Measurements from ENCODE around the gene DUOX2. TPM values are rescaled to one million over a fixed set of nuclear protein-coding genes. Genes with fewer than 3 reads are reported as not detected.
"Not testable (repeated sequence)": the region's sequence is repeated elsewhere in the genome, so short reads cannot be mapped to it uniquely, and the experiment has no call there.

The DUOX2 gene
- total RNA-seq, 1 donor from 2014 or later, result not detected

DNA sequence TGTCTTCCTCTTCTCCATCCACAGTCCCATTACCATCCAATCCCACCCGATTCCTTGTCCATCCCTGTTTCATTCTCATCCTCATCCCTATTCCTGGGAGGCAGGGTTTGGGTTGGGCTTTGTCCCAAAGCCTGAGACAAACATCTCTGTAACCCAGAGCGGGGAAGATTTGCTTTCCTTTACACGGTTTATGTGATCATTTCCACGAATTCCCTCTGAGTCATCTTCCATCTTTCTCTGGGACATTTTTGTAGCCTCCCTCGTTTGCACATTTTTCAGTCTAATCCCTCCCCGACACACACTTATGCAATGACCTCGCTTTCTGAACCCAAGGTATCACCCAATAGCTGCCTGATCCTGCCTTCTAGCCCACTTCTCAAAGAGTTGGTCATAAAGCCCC lies 22.8 kb downstream of the DUOX2 start:
- no peak for DNase-seq (ENCODE audit: low read depth)
- TF ChIP-seq, protein P1, sequence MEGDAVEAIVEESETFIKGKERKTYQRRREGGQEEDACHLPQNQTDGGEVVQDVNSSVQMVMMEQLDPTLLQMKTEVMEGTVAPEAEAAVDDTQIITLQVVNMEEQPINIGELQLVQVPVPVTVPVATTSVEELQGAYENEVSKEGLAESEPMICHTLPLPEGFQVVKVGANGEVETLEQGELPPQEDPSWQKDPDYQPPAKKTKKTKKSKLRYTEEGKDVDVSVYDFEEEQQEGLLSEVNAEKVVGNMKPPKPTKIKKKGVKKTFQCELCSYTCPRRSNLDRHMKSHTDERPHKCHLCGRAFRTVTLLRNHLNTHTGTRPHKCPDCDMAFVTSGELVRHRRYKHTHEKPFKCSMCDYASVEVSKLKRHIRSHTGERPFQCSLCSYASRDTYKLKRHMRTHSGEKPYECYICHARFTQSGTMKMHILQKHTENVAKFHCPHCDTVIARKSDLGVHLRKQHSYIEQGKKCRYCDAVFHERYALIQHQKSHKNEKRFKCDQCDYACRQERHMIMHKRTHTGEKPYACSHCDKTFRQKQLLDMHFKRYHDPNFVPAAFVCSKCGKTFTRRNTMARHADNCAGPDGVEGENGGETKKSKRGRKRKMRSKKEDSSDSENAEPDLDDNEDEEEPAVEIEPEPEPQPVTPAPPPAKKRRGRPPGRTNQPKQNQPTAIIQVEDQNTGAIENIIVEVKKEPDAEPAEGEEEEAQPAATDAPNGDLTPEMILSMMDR (conservative IDR thresholded peaks at IDR 0.05; ENCODE audit: low read depth, low read length), result no peak
- no peak overlapping the region for H3K4me3 ChIP-seq (ENCODE audit: low read depth, low read length)

DNA sequence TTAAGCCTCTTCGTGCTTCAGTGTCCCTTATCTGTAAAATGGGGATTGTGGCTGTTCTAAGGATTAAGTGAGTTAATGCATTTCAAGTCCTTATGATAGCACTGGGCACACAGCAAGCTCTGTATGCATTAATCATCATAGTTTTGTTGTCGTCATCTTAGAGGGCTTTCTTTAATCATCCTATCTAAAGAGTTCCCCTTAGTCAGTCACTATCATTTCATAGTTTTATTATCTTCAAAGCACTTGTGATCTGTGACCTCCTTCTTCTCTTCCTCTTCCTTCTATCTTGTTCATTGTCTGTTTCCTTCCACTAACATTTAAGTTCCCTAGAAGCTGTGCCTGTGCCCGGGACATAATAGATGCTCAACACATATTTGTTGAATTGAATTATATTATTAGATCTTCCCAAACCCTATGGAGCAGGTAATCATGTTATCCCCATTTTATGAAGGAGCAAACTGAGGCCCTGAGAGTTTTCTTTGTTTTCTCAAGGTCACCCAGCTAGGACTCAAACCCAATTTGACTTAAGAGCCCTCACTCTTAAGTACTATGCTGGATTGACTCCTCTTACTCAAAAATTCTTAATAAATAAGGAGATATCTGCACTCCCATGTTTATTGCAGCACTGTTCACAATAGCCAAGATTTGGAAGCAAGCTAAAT lies 24.1 kb downstream of the DUOX2 start:
- no peak for DNase-seq (ENCODE audit: low read depth)
- TF ChIP-seq, protein P1 (conservative IDR thresholded peaks at IDR 0.05; ENCODE audit: low read depth, low read length), result no peak
- H3K4me3 ChIP-seq (ENCODE audit: low read depth, low read length), result no peak overlapping the region

GRCh38 chr15:45088801-45089711 lies 24.9 kb downstream of the DUOX2 start:
- no peak for DNase-seq (ENCODE audit: low read depth)
- no peak overlapping the region for H3K4me3 ChIP-seq (ENCODE audit: low read depth, low read length)
- TF ChIP-seq, protein P1 (conservative IDR thresholded peaks at IDR 0.05; ENCODE audit: low read depth, low read length), result no peak

DNA sequence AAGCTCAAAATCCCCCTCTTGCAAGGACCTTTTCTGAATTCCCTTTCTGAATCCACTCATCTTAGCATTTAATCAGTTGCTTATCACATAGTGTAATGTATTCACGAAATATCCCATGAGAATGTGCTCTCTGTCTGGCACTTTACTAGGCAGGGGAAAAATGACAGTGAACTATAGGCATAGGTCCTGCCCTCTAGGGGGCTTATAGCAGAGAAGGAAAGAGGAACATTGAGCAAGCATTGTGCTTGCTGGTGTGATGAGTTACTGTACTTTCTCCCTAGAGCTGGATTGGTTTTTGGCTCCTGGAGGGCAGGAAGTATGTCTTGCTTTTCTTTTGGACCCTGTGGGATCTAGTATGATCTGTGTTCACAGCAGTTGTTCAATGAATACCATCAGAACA lies 26.5 kb downstream of the DUOX2 start:
- TF ChIP-seq, protein P1 (conservative IDR thresholded peaks at IDR 0.05; ENCODE audit: low read depth, low read length), result no peak
- no peak for DNase-seq (ENCODE audit: low read depth)
- no peak overlapping the region for H3K4me3 ChIP-seq (ENCODE audit: low read depth, low read length)

DNA sequence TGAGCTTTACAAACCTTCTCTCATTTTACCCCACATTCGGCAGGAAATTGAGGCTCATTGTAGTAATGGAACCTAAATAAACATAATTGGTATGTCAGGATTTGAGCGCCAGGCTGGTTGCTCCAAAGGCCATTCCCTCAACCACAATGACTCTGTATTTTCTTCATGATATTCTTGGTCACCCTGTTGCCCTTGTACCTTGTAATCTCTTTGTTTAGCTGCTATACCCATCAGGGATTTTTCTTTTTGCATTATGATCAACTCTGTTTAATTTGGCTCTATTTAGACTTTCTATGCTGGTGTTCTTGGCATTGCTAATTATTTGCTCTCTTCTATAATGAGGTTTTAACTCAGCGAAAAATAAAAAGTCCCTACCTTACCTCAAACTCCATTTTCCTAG lies 29.8 kb downstream of the DUOX2 start:
- TF ChIP-seq, protein P1 (conservative IDR thresholded peaks at IDR 0.05; ENCODE audit: low read depth, low read length), result no peak
- no peak overlapping the region for H3K4me3 ChIP-seq (ENCODE audit: low read depth, low read length)
- no peak for DNase-seq (ENCODE audit: low read depth)

DNA sequence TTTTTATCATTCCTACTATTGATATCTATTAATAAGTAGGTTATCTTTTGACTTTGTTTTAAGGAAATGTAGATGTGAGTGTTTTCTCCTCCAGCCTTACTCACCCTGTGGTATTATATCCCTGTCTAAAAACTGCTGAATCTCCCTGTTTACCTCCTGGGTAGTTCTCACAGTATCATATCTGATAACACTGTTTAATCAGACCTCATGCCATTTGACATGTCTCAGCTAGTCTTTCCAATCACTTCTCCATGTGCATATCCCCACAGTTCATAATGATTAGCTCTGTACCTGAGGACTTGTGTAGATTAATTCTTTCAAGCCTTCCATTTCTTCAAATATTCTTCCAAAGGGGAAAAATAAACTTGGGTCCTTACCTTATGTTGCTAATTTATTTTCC lies 30.7 kb downstream of the DUOX2 start:
- TF ChIP-seq, protein P1 (conservative IDR thresholded peaks at IDR 0.05; ENCODE audit: low read depth, low read length), result no peak
- no peak overlapping the region for H3K4me3 ChIP-seq (ENCODE audit: low read depth, low read length)
- DNase-seq (ENCODE audit: low read depth), result no peak

DNA sequence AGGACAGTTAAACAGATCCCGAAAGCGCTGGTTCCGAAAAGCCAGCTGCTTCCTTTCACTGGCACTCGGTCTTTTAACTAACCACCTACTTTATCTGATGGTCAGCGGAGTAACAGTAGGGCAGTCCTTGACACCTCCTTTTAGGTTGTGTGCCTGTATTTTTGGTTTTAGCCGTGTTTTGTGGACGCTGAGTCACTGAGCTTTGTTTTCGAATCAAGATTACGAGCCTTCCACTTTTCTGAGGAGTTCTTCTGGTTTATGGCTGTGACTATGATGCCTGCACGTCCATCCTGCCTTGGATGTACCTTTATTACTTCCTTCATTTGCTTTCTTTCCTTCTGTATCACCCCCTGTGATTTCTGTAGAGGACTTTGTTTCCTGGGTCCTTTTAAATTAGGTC lies 31.6 kb downstream of the DUOX2 start:
- DNase-seq (ENCODE audit: low read depth); H3K4me3 ChIP-seq (ENCODE audit: low read depth, low read length): not testable (repeated sequence)

DNA sequence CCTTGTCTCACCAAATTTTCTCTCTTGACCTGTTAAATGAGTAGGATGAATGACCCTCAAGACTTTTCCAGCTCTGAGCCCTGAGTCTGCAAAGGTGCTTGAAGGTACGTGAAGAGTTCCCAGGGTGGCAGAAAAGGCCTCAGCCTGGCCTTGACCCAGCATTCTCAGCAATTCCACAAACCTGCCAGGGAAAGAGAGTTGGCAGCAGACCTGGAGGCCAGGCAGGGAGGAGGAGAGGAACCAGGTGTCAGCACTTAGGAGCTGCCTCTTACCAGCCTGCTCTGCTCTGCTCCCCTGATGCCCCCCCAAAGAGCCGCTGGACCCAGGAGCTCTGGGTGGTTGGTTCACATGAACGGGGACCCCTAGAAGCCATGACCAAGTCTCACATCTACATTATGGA lies 33.4 kb downstream of the DUOX2 start:
- DNase-seq (ENCODE audit: low read depth); H3K4me3 ChIP-seq (ENCODE audit: low read depth, low read length): not testable (repeated sequence)

GRCh38 chr15:45079628-45080246 lies 34.2 kb downstream of the DUOX2 start:
- not testable (repeated sequence) for H3K4me3 ChIP-seq (ENCODE audit: low read depth, low read length); DNase-seq (ENCODE audit: low read depth)

- not testable (repeated sequence) for H3K4me3 ChIP-seq (ENCODE audit: low read depth, low read length); DNase-seq (ENCODE audit: low read depth)
These were observed 34.8 kb downstream of the DUOX2 start for GRCh38 chr15:45079201-45079600.

- DNase-seq (ENCODE audit: low read depth); H3K4me3 ChIP-seq (ENCODE audit: low read depth, low read length): not testable (repeated sequence)
These were observed 36.6 kb downstream of the DUOX2 start for GRCh38 chr15:45077391-45077790.
